ENCODE measurements around the gene TMEM164.

The TMEM164 gene

GRCh38 chrX:110104078-110104477, 101.2 kb downstream of the TMEM164 start:
- no peak for TF ChIP-seq CTCF (IDR thresholded peaks at IDR 0.05; ENCODE audit: poor library complexity, severe bottlenecking)
- ATAC-seq (ENCODE audit: low read depth) (no peak), DNase-seq (ENCODE audit: low spot score) (no peak)
- Histone ChIP-seq H3K27ac (ENCODE audit: poor library complexity, severe bottlenecking) (no peak overlapping the region), H3K4me1 (ENCODE audit: insufficient read depth, poor library complexity, severe bottlenecking) (no peaks in the 10 kb centered on the region), H3K36me3 (ENCODE audit: low read depth) (no peaks in the 10 kb centered on the region), H3K4me3 (ENCODE audit: severe bottlenecking) (no peak overlapping the region), H3K9me3 (ENCODE audit: severe bottlenecking) (no peaks in the 10 kb centered on the region), H3K27me3 (ENCODE audit: insufficient read depth, poor library complexity, severe bottlenecking) (no peaks in the 10 kb centered on the region)

GRCh38 chrX:110108381-110108821, 105.5 kb downstream of the TMEM164 start:
- H3K4me1 ChIP-seq (ENCODE audit: insufficient read depth, poor library complexity, severe bottlenecking): no peaks in the 10 kb centered on the region
- TF ChIP-seq CTCF (IDR thresholded peaks at IDR 0.05; ENCODE audit: poor library complexity, severe bottlenecking): no peak
- no peaks in the 10 kb centered on the region for H3K27me3 ChIP-seq (ENCODE audit: insufficient read depth, poor library complexity, severe bottlenecking)
- H3K27ac ChIP-seq (ENCODE audit: poor library complexity, severe bottlenecking): no peak overlapping the region
- H3K9me3 ChIP-seq (ENCODE audit: severe bottlenecking): no peaks in the 10 kb centered on the region
- H3K36me3 ChIP-seq (ENCODE audit: low read depth): no peaks in the 10 kb centered on the region
- no peak overlapping the region for H3K4me3 ChIP-seq (ENCODE audit: severe bottlenecking)
- DNase-seq (ENCODE audit: low spot score) (no peak), ATAC-seq (ENCODE audit: low read depth) (no peak)

GRCh38 chrX:110114260-110114776, 111.4 kb downstream of the TMEM164 start:
- Histone ChIP-seq H3K9me3 (ENCODE audit: severe bottlenecking) (no peaks in the 10 kb centered on the region), H3K27me3 (ENCODE audit: insufficient read depth, poor library complexity, severe bottlenecking) (no peaks in the 10 kb centered on the region), H3K4me3 (ENCODE audit: severe bottlenecking) (no peak overlapping the region), H3K4me1 (ENCODE audit: insufficient read depth, poor library complexity, severe bottlenecking) (no peaks in the 10 kb centered on the region), H3K36me3 (ENCODE audit: low read depth) (no peaks in the 10 kb centered on the region), H3K27ac (ENCODE audit: poor library complexity, severe bottlenecking) (no peak overlapping the region)
- ATAC-seq (ENCODE audit: low read depth) (no peak), DNase-seq (ENCODE audit: low spot score) (no peak)
- no peak for TF ChIP-seq CTCF (IDR thresholded peaks at IDR 0.05; ENCODE audit: poor library complexity, severe bottlenecking)

GRCh38 chrX:110116066-110116980, 113.4 kb downstream of the TMEM164 start:
- Histone ChIP-seq H3K9me3 (ENCODE audit: severe bottlenecking) (no peaks in the 10 kb centered on the region), H3K4me1 (ENCODE audit: insufficient read depth, poor library complexity, severe bottlenecking) (no peaks in the 10 kb centered on the region), H3K27me3 (ENCODE audit: insufficient read depth, poor library complexity, severe bottlenecking) (no peaks in the 10 kb centered on the region), H3K36me3 (ENCODE audit: low read depth) (no peaks in the 10 kb centered on the region; the same call in 1 of the 2 replicates), H3K4me3 (ENCODE audit: severe bottlenecking) (no peak overlapping the region), H3K27ac (ENCODE audit: poor library complexity, severe bottlenecking) (no peak overlapping the region)
- no peak for TF ChIP-seq CTCF (IDR thresholded peaks at IDR 0.05; ENCODE audit: poor library complexity, severe bottlenecking)
- DNase-seq (ENCODE audit: low spot score): no peak
- ATAC-seq (ENCODE audit: low read depth): no peak

- no peak for TF ChIP-seq CTCF (IDR thresholded peaks at IDR 0.05; ENCODE audit: poor library complexity, severe bottlenecking)
- H3K27me3 ChIP-seq (ENCODE audit: insufficient read depth, poor library complexity, severe bottlenecking): no peaks in the 10 kb centered on the region
- H3K27ac ChIP-seq (ENCODE audit: poor library complexity, severe bottlenecking): no peak overlapping the region
- no peak for DNase-seq (ENCODE audit: low spot score)
- no peaks in the 10 kb centered on the region for H3K4me1 ChIP-seq (ENCODE audit: insufficient read depth, poor library complexity, severe bottlenecking)
- H3K4me3 ChIP-seq (ENCODE audit: severe bottlenecking): no peak overlapping the region
- H3K36me3 ChIP-seq (ENCODE audit: low read depth): no peaks in the 10 kb centered on the region; the same call in 1 of the 2 replicates
- no peak for ATAC-seq (ENCODE audit: low read depth)
- no peaks in the 10 kb centered on the region for H3K9me3 ChIP-seq (ENCODE audit: severe bottlenecking)
Observed at GRCh38 chrX:110118530-110118929, 115.6 kb downstream of the TMEM164 start.

All from RWPE2 (cell line).